ENCODE measurements around the gene ARHGAP19.
A peak's percentile ranks its signal among the peaks of the same experiment; 100 is the strongest.

The ARHGAP19 gene, protein sequence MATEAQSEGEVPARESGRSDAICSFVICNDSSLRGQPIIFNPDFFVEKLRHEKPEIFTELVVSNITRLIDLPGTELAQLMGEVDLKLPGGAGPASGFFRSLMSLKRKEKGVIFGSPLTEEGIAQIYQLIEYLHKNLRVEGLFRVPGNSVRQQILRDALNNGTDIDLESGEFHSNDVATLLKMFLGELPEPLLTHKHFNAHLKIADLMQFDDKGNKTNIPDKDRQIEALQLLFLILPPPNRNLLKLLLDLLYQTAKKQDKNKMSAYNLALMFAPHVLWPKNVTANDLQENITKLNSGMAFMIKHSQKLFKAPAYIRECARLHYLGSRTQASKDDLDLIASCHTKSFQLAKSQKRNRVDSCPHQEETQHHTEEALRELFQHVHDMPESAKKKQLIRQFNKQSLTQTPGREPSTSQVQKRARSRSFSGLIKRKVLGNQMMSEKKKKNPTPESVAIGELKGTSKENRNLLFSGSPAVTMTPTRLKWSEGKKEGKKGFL

DNA sequence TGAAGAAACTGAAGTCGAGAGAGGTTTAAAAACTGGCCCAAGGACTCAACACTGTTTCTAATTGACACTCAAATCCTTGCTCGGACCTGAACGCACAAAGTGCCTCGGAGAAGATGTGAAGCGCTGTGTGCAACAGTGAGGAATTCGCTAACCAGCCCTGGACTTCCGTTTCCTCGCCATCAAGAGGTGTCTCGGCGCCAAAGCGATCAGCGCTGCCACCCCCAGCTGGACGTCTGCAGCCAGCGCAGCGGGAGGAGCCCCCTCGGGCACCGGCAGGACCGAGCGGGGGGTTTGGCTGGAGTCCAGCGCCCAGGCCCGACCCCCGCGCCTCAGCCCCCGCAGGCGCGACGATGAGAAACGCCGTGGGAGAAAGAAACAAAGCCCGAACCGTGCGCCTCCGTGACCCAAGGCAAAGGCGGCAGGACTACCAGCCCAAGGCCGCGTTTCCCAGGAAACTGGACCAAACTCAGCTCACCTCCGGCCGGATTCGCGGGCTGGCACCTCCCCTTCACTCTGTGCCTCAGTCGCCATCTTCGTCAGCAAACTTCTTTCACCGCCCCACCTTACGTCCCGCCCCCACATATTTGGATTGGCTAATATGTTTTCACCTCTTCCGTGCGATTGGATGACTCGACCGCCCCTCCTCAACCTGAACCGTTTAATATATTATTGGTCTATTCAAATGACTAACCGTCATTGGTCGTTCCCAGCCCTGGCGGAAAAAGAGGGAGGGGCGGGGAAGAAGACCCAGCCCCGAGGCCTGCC, at the start of gene ARHGAP19:
Gene ARHGAP19, minus strand, starts transcription at position 541 of the 765 bp plus-strand sequence. Its CDS starts 10 bp downstream, at position 531.
- peak within 1 kb of the TSS; percentile 99 for H3K27ac ChIP-seq
- TF ChIP-seq, protein P1, sequence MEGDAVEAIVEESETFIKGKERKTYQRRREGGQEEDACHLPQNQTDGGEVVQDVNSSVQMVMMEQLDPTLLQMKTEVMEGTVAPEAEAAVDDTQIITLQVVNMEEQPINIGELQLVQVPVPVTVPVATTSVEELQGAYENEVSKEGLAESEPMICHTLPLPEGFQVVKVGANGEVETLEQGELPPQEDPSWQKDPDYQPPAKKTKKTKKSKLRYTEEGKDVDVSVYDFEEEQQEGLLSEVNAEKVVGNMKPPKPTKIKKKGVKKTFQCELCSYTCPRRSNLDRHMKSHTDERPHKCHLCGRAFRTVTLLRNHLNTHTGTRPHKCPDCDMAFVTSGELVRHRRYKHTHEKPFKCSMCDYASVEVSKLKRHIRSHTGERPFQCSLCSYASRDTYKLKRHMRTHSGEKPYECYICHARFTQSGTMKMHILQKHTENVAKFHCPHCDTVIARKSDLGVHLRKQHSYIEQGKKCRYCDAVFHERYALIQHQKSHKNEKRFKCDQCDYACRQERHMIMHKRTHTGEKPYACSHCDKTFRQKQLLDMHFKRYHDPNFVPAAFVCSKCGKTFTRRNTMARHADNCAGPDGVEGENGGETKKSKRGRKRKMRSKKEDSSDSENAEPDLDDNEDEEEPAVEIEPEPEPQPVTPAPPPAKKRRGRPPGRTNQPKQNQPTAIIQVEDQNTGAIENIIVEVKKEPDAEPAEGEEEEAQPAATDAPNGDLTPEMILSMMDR (IDR thresholded peaks at IDR 0.05): peak; percentile 40
- TF ChIP-seq ZFX (IDR thresholded peaks at IDR 0.05; ENCODE audit: borderline replicate concordance): no peak

DNA sequence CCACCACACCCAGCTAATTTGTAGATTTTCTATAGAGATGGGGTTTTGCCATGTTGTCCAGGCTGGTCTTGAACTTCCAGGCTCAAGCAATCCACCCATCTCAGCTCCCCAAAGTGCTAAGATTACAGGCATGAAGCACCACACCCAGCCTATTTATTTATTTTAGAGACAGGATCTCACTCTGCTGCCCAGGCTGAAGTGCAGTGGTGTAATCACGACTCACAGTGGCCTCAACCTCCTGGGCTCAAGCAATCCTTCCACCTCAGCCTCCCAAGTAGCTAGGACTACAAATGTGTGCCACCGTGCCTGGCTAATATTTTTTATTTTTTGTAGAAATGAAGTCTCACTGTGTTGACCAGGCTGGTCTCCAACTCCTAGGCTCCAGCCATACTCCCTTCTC, 49.0 kb upstream of the ARHGAP19 start:
- no peak for TF ChIP-seq ZFX (IDR thresholded peaks at IDR 0.05; ENCODE audit: borderline replicate concordance)
- TF ChIP-seq, protein P1 (IDR thresholded peaks at IDR 0.05): no peak
- no peak overlapping the region for H3K27ac ChIP-seq

GRCh38 chr10:97338041-97338440, 45.6 kb upstream of the ARHGAP19 start:
- TF ChIP-seq, protein P1 (IDR thresholded peaks at IDR 0.05): no peak
- 0 out of 2 replicates have a peak overlapping the region, but pooled peaks have one; percentile 44 for H3K27ac ChIP-seq

- TF ChIP-seq ZFX (IDR thresholded peaks at IDR 0.05; ENCODE audit: borderline replicate concordance): no peak
- TF ChIP-seq, protein P1 (IDR thresholded peaks at IDR 0.05): no peak
- peak overlapping the region; percentile 44 for H3K27ac ChIP-seq
Measured at GRCh38 chr10:97336942-97337831, 44.8 kb upstream of the ARHGAP19 start.

DNA sequence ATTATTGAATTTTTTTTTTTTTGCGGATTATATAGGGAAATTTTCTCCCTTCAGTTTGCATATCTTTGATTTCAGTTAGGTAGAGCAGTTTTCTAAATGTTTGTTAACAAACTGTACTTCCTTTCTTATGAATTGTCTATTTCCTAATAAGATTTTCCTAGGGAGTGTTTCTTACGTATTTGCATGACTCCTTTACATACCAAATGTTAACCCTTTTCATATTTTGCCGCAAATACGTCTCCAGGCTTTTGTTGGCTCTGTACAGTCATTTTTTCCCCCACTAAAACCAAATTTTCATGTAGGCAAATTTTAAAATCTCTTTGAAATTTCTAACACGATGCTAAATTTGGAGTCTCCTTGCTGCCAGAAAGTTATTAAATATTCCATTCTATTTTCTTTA, 44.0 kb upstream of the ARHGAP19 start:
- H3K27ac ChIP-seq: peak overlapping the region; percentile 44
- TF ChIP-seq ZFX (IDR thresholded peaks at IDR 0.05; ENCODE audit: borderline replicate concordance): no peak
- TF ChIP-seq, protein P1 (IDR thresholded peaks at IDR 0.05): no peak

DNA sequence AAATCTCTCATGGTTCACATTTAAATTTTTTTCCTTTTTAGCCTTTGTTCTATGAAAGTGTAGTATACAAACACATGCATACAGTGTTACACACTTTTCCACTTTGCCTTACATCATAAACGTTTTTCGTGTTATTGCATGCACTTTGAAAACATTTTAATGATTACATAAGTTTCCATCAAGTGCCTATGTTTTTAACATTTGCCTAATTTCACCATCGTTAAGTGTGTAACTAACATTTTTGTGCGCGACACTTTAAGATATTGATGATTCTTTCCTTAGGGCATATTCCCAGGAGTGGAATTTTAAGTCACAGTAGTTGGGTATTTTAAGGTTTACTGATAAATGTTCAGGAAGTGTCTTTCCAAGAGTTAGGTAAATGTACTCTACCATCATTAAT, 43.6 kb upstream of the ARHGAP19 start:
- no peak for TF ChIP-seq ZFX (IDR thresholded peaks at IDR 0.05; ENCODE audit: borderline replicate concordance)
- TF ChIP-seq, protein P1 (IDR thresholded peaks at IDR 0.05): no peak
- H3K27ac ChIP-seq: no peak overlapping the region
